MCF 10A (cell line): ENCODE measurements around the gene LMO7. TPM values are rescaled to one million over a fixed set of nuclear protein-coding genes. Genes with fewer than 3 reads are reported as not detected.

Experiments used
- BruUV-seq: library from RNA; stranded (reverse); fragments of 400-500 nt; replicated peaks from 2 replicates; lab custom pipeline; 2021; lab: Mats Ljungman, UMichigan
- CTCF ChIA-PET: fragments of 300-600 bp; sonication (Branson Sonifier 250); formaldehyde crosslinking; extraction: SDS; loops from one replicate; lab custom pipeline; 2021; ENCODE audit warnings: antibody characterized with exemption, inconsistent platforms; lab: Yijun Ruan, JAX
- POLR2A ChIA-PET: fragments of 300-600, 350-650 bp; sonication (Branson Sonifier 250); formaldehyde crosslinking; extraction: SDS; loops from one replicate; lab custom pipeline; 2020; ENCODE audit warnings: antibody characterized with exemption, inconsistent platforms; lab: Yijun Ruan, JAX
- DNase-seq: peaks from one replicate; pipeline ENCODE4 v3.0.0-alpha.2; 2018; ENCODE audit not compliant: unreplicated experiment
- H3K27ac Mint-ChIP-seq: one replicate; pipeline ENCODE4 v1.8.0; 2022; ENCODE audit warnings: mild to moderate bottlenecking, low read depth, mixed read lengths; ENCODE audit not compliant: unreplicated experiment
- H3K27me3 Mint-ChIP-seq: one replicate; pipeline ENCODE4 v1.8.0; 2022; ENCODE audit warnings: mixed read lengths; ENCODE audit not compliant: insufficient read depth, unreplicated experiment
- H3K36me3 Mint-ChIP-seq: one replicate; pipeline ENCODE4 v1.8.0; 2022; ENCODE audit warnings: mild to moderate bottlenecking, moderate library complexity, mixed read lengths; ENCODE audit not compliant: insufficient read depth, unreplicated experiment
- H3K4me1 Mint-ChIP-seq: one replicate; pipeline ENCODE4 v1.8.0; 2022; ENCODE audit warnings: mixed read lengths; ENCODE audit not compliant: insufficient read depth, unreplicated experiment
- H3K4me3 Mint-ChIP-seq: one replicate; pipeline ENCODE4 v1.8.0; 2022; ENCODE audit warnings: mild to moderate bottlenecking, moderate library complexity, mixed read lengths; ENCODE audit not compliant: unreplicated experiment
- H3K9me3 Mint-ChIP-seq: one replicate; pipeline ENCODE4 v1.8.0; 2022; ENCODE audit warnings: mixed read lengths; ENCODE audit not compliant: unreplicated experiment
- CTCF ChIP-seq: fragments of 200-600 bp; IDR thresholded peaks from one replicate; pipeline ENCODE4 v1.8.0; 2022; ENCODE audit warnings: antibody characterized with exemption, mild to moderate bottlenecking; ENCODE audit not compliant: unreplicated experiment
- intact Hi-C: fragments of 100-400 bp; cut with micrococcal nuclease; formaldehyde crosslinking; loops from 2 replicates; pipeline ENCODE4 v1.14.1; 2022
- total RNA-seq: library from RNA; stranded (reverse); gene quantifications from 2 replicates; pipeline ENCODE4 v1.2.3, GENCODE V29; 2022

The LMO7 gene
- total RNA-seq, 1 experiment from 2014 or later, result 30.8 TPM

GRCh38 chr13:75603038-75603437 lies 33.1 kb upstream of the LMO7 start:
- CTCF ChIA-PET, result no interaction called here
- POLR2A ChIA-PET, result interaction anchor here (1.0 to 1.2 kb wide), 2 partner anchors 15 to 36 kb away, joined by 3 read pairs; no protein-coding TSS in a partner anchor
- intact Hi-C loops, result no loop called here
- TF ChIP-seq CTCF, result no peak
- DNase-seq, result no peak
- peaks cover 37% of the 10 kb centered on the region for H3K36me3 Mint-ChIP-seq
- H3K9me3 Mint-ChIP-seq, result no peaks in the 10 kb centered on the region
- H3K4me1 Mint-ChIP-seq, result peaks cover 19% of the 10 kb centered on the region
- no TSS peak for BruUV-seq
- H3K27me3 Mint-ChIP-seq, result no peaks in the 10 kb centered on the region
- no peak overlapping the region for H3K4me3 Mint-ChIP-seq
- no peak overlapping the region for H3K27ac Mint-ChIP-seq

GRCh38 chr13:75607447-75607846 lies 28.7 kb upstream of the LMO7 start:
- Mint-ChIP-seq H3K36me3 (peaks cover 26% of the 10 kb centered on the region), H3K27me3 (no peaks in the 10 kb centered on the region), H3K4me3 (no peak overlapping the region), H3K9me3 (no peaks in the 10 kb centered on the region), H3K27ac (no peak overlapping the region), H3K4me1 (peaks cover 15% of the 10 kb centered on the region)
- BruUV-seq, result no TSS peak
- intact Hi-C loops, result no loop called here
- DNase-seq, result peak; percentile 14
- ChIA-PET CTCF (no interaction called here), POLR2A (interaction anchor here (0.6 kb wide), 1 partner anchor 19 kb away, joined by 3 read pairs; no protein-coding TSS in a partner anchor)
- no peak for TF ChIP-seq CTCF

GRCh38 chr13:75610466-75610865 lies 25.7 kb upstream of the LMO7 start:
- Mint-ChIP-seq H3K36me3 (peaks cover 23% of the 10 kb centered on the region), H3K4me3 (no peak overlapping the region), H3K27ac (no peak overlapping the region), H3K27me3 (no peaks in the 10 kb centered on the region), H3K4me1 (peaks cover 15% of the 10 kb centered on the region), H3K9me3 (no peaks in the 10 kb centered on the region)
- intact Hi-C loops, result no loop called here
- BruUV-seq, result no TSS peak
- TF ChIP-seq CTCF, result no peak
- POLR2A ChIA-PET, result interaction anchor here (0.8 kb wide), 1 partner anchor 8 kb away, joined by 3 read pairs; no protein-coding TSS in a partner anchor
- no peak for DNase-seq
- CTCF ChIA-PET, result interaction anchor here (1.4 kb wide), 1 partner anchor 239 kb away, joined by 3 read pairs; no protein-coding TSS in a partner anchor

- Mint-ChIP-seq H3K4me1 (peaks cover 1% of the 10 kb centered on the region), H3K9me3 (no peaks in the 10 kb centered on the region), H3K4me3 (no peak overlapping the region), H3K27me3 (no peaks in the 10 kb centered on the region), H3K36me3 (peaks cover 23% of the 10 kb centered on the region), H3K27ac (no peak overlapping the region)
- BruUV-seq, result no TSS peak
- ChIA-PET POLR2A (no interaction called here), CTCF (no interaction called here)
- no peak for TF ChIP-seq CTCF
- no peak for DNase-seq
- intact Hi-C loops, result no loop called here
Observed at GRCh38 chr13:75612354-75612753, 23.8 kb upstream of the LMO7 start.
